Inferior parietal cortex (tissue), 1 donor: Measurements from ENCODE around the gene DHX32.
A peak's percentile ranks its signal among the peaks of the same experiment; 100 is the strongest.

Experiments used
- DNase-seq: peaks from one replicate; pipeline ENCODE4 v3.0.0-alpha.2; 2016; ENCODE audit errors: extremely low spot score

The DHX32 gene

DNA sequence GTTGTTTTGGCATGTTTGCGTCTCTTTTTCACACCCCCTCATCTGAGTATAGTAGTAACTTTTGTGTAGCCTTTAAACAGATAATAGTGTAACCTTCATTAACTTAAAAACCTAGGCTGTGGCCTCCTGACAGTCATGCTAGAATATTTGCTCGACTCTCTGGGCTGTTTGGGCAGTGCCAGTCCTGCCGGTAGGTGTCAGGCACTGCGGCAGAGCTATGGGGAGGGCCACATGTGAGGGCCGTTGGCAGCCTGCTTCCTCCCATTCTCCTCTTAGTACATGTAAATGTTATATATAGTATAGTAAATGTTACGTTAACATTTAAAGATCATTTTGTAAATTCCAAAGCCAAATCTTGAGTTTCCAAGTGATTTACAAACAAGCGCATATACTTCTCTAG is 31.6 kb downstream of the DHX32 start:
- no peak for DNase-seq

- no peak for DNase-seq
Observed at GRCh38 chr10:125848857-125849256, 32.2 kb downstream of the DHX32 start.

- DNase-seq: no peak
Observed at GRCh38 chr10:125848371-125848770, 32.7 kb downstream of the DHX32 start.

DNA sequence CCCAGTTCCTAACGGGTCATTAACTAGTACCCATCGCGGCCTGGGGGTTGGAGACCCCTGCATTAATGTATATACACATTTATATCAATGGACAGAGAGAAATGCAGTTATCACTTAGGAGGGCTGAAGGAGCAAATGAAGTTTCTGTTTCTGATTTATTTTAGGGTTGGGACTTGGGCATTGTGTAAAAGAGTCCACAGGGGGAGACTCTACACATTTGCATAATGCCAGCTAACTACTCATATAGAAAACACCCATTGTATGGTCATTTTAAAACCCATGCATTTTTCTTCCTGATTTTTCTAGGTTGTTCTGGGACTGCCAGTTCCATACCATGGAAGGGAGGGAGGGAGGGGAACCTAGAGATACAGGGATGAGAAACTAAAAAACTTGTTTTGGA is 34.2 kb downstream of the DHX32 start:
- no peak for DNase-seq

GRCh38 chr10:125845617-125846016 is 35.5 kb downstream of the DHX32 start:
- DNase-seq: no peak

DNA sequence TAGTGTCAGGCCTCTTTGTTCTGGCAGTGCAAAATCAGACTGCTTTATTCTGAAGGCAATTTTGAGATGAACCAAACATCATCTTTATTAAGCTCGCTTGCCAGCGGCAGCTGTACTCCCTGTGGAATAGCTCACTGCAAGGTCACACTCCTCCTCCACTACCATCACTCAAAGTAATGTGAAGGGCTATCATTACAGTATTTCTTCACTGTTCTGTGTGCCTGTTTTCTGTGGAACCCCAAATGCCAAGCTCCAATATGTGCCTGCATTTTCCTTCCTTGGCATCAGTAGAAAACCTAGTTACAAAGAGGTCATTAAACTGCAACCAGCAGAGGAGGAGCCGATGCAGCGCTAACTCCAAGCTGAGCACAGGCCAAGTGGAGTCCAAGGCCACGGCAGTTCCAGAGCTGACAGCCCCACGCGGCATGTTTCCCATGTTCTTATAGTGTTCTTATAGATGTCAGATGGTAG is 36.3 kb downstream of the DHX32 start:
- no peak for DNase-seq

DNA sequence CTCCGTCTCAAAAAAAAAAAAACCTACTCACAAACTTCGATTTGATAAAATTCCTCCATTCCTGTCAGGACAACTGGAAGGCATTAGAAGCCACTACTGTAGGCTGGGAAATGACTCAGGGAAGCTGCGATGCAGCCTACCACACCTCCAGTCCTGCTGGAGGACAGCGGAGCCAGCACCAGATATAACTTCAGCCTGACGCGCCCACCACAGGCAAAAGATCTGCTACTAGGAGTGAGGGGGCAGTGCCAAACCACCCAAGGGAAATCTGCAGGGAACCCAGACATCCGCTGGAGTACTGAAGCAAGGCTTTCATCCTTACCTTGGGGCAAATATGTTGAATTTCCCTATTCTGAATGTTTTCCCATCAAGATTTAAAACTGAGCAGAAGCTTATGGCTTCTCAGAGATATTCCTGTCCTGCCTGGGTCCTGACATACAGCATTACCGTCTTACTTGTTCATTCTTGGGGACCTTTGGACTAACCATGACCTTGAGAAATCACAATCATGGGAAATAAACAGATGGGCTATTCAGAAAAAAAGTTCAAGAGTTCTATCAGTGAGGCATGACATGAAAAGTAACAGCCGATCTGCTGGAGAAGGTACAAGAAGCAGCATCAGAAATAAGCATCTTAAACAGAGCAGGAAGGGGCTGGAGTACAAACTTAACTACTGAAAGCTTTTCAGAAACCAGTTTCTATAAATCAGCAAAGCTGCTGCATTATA is 37.3 kb downstream of the DHX32 start:
- DNase-seq: no peak

- no peak for DNase-seq
Observed at GRCh38 chr10:125840955-125841354, 40.1 kb downstream of the DHX32 start.

DNA sequence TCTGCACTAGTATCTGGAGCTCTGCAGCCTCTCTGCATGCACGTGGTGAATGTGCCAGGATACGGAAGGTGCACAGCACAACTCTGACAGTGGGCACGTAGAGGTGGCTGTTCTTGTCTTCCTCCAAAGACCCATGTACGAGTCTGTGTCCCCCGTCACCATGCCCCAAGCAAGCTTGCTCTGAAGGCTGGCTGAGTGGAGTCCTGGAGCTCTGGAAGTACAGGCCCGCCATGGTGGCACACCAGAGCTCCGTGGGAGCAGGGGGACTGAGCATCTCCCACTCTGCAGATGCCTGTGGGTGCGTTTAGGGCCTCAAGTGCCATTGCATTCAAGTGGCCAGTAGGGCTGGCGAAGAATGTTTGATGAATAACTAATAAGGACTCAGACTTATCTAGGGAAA is 40.7 kb downstream of the DHX32 start:
- DNase-seq: no peak

- no peak for DNase-seq
Observed at GRCh38 chr10:125838802-125839575, 42.1 kb downstream of the DHX32 start.

GRCh38 chr10:125836746-125837145 is 44.3 kb downstream of the DHX32 start:
- no peak for DNase-seq

DNA sequence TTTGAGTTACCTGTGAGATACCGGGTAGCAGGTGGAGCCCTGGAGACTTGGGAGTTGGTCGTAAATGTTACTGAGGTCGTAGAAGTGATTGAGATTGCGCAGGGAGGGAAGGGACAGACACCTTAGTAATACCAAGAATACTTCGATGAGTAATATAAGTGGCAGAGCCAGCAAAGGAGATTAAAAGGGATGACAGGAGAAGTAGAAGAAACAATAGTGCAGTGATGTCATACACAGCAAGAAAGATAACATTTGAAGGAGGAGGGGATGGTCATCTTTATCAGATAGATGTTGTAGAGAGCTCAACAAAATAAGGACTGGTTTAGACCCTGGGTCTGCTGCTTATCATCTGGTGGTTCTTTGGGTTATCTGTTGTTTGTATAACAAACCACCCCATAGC is 52.8 kb downstream of the DHX32 start:
- no peak for DNase-seq

DNA sequence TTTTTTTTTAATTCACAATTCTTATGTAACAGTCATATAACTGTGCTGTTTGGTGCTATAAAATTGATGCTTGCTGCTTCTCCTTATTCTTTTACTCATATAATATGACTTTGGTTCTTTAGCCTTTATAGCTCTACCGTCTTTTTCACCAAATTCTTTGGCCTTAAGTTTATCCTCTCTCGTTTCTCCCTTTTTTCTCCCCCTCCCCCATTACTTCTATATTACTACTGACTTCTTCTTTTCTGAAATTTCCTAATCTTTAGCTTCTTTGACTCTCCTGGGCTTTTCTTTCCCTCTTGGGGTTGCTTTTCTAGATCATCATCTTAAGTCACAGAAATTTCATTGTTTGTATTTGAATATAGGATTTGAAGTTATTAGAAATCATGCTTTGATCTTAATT is 54.0 kb downstream of the DHX32 start:
- no peak for DNase-seq

- no peak for DNase-seq
Observed at GRCh38 chr10:125824736-125825135, 56.4 kb downstream of the DHX32 start.

- DNase-seq: no peak
Observed at GRCh38 chr10:125823663-125824251, 57.3 kb downstream of the DHX32 start.

DNA sequence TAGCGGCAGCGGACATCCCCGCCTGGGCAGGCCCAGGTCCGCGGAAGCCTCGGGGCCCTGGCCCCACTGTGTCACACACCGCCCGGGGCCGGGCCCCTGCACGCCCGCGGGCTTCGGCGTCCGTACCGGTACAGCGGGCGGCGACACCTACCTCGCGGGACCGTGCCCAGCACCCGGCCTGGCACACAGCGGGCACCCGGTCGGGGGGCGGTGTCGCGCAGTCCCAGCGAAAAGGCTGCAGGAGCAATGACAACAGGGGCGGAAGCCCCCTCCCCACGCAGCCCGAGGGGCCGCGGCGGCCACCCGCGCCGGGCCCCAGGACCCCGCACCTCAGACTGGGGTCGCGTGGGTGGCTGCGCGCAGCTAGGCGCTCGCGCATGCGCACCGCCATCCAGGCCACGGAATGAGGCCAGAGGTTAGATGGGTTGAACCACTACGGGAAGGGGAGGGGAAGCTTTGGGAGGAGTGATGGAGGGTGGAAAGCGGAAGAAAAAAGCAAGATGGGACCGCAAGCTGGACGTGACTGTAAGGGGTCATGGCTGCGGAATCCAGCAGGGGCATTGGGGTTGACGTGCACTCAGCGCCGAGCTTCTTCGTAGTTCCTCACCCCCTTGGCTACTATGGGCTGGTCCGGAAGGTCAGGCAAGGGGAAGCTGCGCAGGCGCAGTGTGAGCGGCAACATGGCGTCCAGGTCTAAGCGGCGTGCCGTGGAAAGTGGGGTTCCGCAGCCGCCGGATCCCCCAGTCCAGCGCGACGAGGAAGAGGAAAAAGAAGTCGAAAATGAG is 58.0 kb downstream of the DHX32 start, which contains the start of the genes BCCIP and UROS:
BCCIP (plus strand) TSS at position 669 of the 785 bp plus-strand sequence; CDS start at position 681, 12 bp downstream.
UROS (minus strand) TSS at position 381 of the 785 bp plus-strand sequence. CDS start 6,759 bp downstream, outside the sequence.
- DNase-seq: peak; percentile 90

DNA sequence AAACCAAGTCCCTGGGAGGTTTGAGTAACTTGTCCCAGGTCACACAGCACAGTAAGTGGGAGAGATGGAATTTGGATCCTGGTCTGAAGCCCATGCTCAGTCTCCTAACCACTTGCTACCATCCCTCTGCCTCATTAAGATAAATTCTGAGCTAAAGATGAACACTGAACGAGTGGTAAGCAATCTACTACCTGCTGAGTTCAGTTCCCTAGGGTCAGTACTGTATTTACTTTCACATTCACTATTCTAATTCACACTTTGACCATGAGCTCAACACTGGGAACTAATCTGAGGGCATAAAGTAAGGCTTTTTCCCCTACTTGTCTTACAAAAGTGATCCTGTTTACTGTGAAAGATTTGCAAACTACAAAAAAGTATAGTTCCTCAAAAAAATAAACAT is 60.4 kb downstream of the DHX32 start:
- no peak for DNase-seq

DNA sequence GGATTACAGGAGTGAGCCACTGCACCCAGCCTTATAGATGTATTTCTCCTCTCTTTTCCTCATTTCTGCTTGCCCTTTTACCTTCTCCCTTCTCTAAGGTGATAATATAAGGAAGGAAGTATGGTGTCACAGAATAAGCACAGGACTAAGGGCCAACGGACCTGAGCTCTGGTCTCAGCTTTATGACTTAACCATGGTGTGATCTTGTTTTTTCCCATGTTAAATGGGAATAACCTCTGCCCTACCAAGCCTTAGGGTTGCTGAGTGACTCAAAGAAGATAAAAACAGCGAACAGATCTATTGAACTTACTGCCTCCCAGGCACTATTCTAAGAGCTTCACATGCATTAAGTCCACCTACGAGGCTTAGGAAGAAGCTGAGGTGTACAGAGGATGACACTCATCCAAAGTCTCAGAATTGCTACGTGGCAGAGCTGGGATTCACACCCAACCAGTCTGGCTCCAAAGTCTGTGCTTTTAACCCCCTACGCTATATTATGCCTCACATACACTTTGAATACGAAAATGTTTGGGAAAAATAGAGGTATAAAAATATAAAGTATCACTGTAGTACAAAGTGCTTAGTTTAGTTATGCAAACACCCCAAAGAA is 63.6 kb downstream of the DHX32 start:
- no peak for DNase-seq

DNA sequence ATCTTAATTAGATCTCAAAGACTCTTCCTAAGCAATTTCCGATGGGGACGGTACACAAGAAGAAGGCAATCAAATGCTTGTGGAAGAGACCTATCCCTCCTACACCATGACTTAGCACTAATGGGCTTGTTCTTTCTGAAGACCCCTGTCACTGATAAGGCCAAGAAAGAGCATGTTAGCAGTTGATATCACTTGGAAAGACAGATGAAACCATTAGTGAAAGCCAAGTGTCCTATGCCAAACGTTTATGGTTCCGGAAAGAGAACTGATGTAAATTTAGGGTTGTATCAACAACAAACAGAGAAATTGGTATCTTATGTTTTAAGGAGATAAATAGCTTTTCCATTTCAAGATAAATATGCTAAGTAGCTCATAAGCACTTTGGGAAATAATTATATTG is 64.5 kb downstream of the DHX32 start:
- no peak for DNase-seq

DNA sequence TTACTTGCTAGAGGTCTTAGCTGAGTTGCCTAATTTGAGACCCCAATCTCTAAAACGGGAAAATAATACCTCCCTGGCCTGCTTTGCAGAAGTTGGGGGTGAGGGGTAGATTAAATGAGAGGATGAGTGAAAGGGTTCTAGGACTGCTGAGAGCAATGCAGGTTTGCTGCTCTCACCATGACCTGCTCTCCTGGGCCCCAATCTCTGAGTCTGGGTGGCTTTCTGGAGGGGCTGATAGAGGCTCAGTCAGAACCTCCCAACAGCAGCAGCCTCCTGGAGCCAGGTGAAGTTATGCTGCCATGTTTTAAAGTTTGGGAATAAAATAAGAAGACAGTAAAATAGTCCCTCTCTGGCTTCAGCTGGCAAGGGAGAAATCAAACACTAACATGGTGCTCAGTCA is 65.3 kb downstream of the DHX32 start:
- no peak for DNase-seq

- DNase-seq: no peak
Observed at GRCh38 chr10:125812128-125812750, 68.9 kb downstream of the DHX32 start.
